PC-9 (cell line): Measurements from ENCODE around the gene RIMBP2.

Source experiments
- EZH2 ChIP-seq: fragments of 200-600 bp; sonication (generic); IDR thresholded peaks from 2 replicates; pipeline ENCODE4 v1.8.0; 2017; ENCODE audit warnings: antibody characterized with exemption, low read depth
- TF ChIP-seq, protein P1 (sequence below): fragments of 200-600 bp; sonication (generic); conservative IDR thresholded peaks from 2 replicates; pipeline ENCODE4 v1.6.1; 2017; ENCODE audit warnings: mixed run types, antibody characterized with exemption, mild to moderate bottlenecking, moderate library complexity

DNA sequence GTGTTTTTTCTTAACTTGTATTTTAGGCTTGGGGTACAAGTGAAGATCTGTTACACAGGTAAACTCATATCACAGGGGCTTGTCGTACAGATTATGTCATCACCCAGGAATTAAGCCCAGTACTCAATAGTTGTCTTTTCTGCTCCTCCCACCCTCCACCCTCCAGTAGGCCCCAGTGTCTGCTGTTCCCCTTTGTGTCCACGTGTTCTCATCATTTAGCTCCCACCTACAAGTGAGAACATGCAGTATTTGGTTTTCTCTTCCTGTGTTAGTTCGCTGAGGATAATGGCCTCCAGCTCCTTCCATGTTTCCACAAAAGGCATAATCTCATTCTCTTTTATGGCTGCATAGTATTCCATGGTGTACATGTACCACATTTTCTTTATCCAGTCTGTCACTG lies 166.7 kb downstream of the RIMBP2 start:
- TF ChIP-seq, protein P1, sequence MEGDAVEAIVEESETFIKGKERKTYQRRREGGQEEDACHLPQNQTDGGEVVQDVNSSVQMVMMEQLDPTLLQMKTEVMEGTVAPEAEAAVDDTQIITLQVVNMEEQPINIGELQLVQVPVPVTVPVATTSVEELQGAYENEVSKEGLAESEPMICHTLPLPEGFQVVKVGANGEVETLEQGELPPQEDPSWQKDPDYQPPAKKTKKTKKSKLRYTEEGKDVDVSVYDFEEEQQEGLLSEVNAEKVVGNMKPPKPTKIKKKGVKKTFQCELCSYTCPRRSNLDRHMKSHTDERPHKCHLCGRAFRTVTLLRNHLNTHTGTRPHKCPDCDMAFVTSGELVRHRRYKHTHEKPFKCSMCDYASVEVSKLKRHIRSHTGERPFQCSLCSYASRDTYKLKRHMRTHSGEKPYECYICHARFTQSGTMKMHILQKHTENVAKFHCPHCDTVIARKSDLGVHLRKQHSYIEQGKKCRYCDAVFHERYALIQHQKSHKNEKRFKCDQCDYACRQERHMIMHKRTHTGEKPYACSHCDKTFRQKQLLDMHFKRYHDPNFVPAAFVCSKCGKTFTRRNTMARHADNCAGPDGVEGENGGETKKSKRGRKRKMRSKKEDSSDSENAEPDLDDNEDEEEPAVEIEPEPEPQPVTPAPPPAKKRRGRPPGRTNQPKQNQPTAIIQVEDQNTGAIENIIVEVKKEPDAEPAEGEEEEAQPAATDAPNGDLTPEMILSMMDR = no peak
- no peak for TF ChIP-seq EZH2
